ENCODE data around the gene GJB1.
"Not testable (repeated sequence)": the region's sequence is repeated elsewhere in the genome, so short reads cannot be mapped to it uniquely, and the experiment has no call there.

Gene GJB1

GRCh38 chrX:71256856-71257255 lies 33.8 kb downstream of the GJB1 start:
- no peak for DNase-seq

- not testable (repeated sequence) for DNase-seq
Measured at GRCh38 chrX:71268624-71269023, 45.6 kb downstream of the GJB1 start.

- no peak for DNase-seq
Measured at GRCh38 chrX:71269801-71270395, 46.9 kb downstream of the GJB1 start.

GRCh38 chrX:71272313-71272712 lies 49.3 kb downstream of the GJB1 start:
- not testable (repeated sequence) for DNase-seq

All from hippocampal formation (tissue), 2 donors.